NCI-H2196 treated with DMSO at 0.1 percent for 48 hours (cell line): Measurements from ENCODE around the gene CLCN7.

Source experiments
- DNase-seq: peaks from one replicate; lab custom pipeline; 2025; ENCODE audit not compliant: unreplicated experiment; lab: John Stamatoyannopoulos, UW

CLCN7 gene

GRCh38 chr16:1464196-1464893 is 10.5 kb downstream of the CLCN7 start:
- no peak for DNase-seq

- DNase-seq, result no peak
Observed at GRCh38 chr16:1461146-1461545, 13.7 kb downstream of the CLCN7 start.

- no peak for DNase-seq
Observed at GRCh38 chr16:1460602-1461138, 14.2 kb downstream of the CLCN7 start.

- no peak for DNase-seq
Observed at GRCh38 chr16:1459967-1460366, 14.9 kb downstream of the CLCN7 start.

GRCh38 chr16:1458977-1459341 is 15.9 kb downstream of the CLCN7 start:
- DNase-seq, result no peak

GRCh38 chr16:1458336-1458976 is 16.4 kb downstream of the CLCN7 start:
- DNase-seq, result no peak

- DNase-seq, result no peak
Observed at GRCh38 chr16:1457489-1458245, 17.2 kb downstream of the CLCN7 start.

- no peak for DNase-seq
Observed at GRCh38 chr16:1456951-1457350, 17.9 kb downstream of the CLCN7 start.

GRCh38 chr16:1455190-1456171 is 19.3 kb downstream of the CLCN7 start:
- no peak for DNase-seq

GRCh38 chr16:1454561-1454960 is 20.3 kb downstream of the CLCN7 start:
- DNase-seq, result no peak

- DNase-seq, result no peak
Observed at GRCh38 chr16:1453316-1453715, 21.5 kb downstream of the CLCN7 start.

- DNase-seq, result no peak
Observed at GRCh38 chr16:1452530-1452929, 22.3 kb downstream of the CLCN7 start.

- no peak for DNase-seq
Observed at GRCh38 chr16:1451702-1452392, 23.0 kb downstream of the CLCN7 start.

- no peak for DNase-seq
Observed at GRCh38 chr16:1450841-1451240, 24.0 kb downstream of the CLCN7 start.

- DNase-seq, result no peak
Observed at GRCh38 chr16:1450218-1450617, 24.6 kb downstream of the CLCN7 start.

GRCh38 chr16:1449201-1449788 is 25.5 kb downstream of the CLCN7 start:
- DNase-seq, result no peak

- no peak for DNase-seq
Observed at GRCh38 chr16:1448536-1449116, 26.2 kb downstream of the CLCN7 start.

- DNase-seq, result no peak
Observed at GRCh38 chr16:1447965-1448364, 26.9 kb downstream of the CLCN7 start.

- no peak for DNase-seq
Observed at GRCh38 chr16:1446296-1447080, 28.3 kb downstream of the CLCN7 start.
